H1 (cell line): ENCODE results near the gene SCAP. TPM values are rescaled to one million over a fixed set of nuclear protein-coding genes. Genes with fewer than 3 reads are reported as not detected.
A peak's percentile ranks its signal among the peaks of the same experiment; 100 is the strongest.

Experiments
- CTCF ChIA-PET: fragments of 300-600 bp; sonication (Branson Sonifier 250); formaldehyde crosslinking; loops from one replicate; lab custom pipeline; 2021; ENCODE audit not compliant: partially characterized antibody; lab: Charles Lee
- POLR2A ChIA-PET: fragments of 300-600 bp; sonication (Branson Sonifier 250); formaldehyde crosslinking; loops from one replicate; lab custom pipeline; 2021; ENCODE audit warnings: inconsistent platforms; ENCODE audit not compliant: partially characterized antibody; lab: Charles Lee
- DNase-seq, 2 experiments: peaks; one replicate each; pipeline versions ENCODE4 v3.0.0 to v3.0.0-alpha.2; 2010 to 2022; ENCODE audit warnings: low spot score in 2 of 2, low read depth in 1 of 2, mixed read lengths in 1 of 2
- FAIRE-seq: peaks from 2 replicates; lab custom pipeline; 2011; peaks lifted over from hg19 to GRCh38; lab: Jason Lieb, UNC
- H2AFZ ChIP-seq: 2 replicates; pipeline ENCODE4 v1.8.1; 2012; ENCODE audit warnings: low read length, inconsistent platforms
- H2AK5ac ChIP-seq: 2 replicates; pipeline ENCODE4 v1.6.1; 2013; ENCODE audit warnings: low read depth, low read length
- H2BK120ac ChIP-seq: replicated peaks from 2 replicates; pipeline ENCODE3; 2013; ENCODE audit warnings: low read depth, low read length, inconsistent platforms
- H2BK12ac ChIP-seq: 2 replicates; pipeline ENCODE4 v1.6.1; 2013; ENCODE audit warnings: low read depth, low read length
- H2BK15ac ChIP-seq: 2 replicates; pipeline ENCODE4 v1.6.1; 2013; ENCODE audit warnings: low read length
- H2BK20ac ChIP-seq: 2 replicates; pipeline ENCODE4 v1.6.1; 2013; ENCODE audit warnings: low read length
- H2BK5ac ChIP-seq: 2 replicates; pipeline ENCODE4 v1.6.1; 2013; ENCODE audit warnings: low read depth, low read length
- H3K14ac ChIP-seq: 2 replicates; pipeline ENCODE4 v1.6.1; 2013; ENCODE audit warnings: inconsistent platforms; ENCODE audit not compliant: insufficient read length
- H3K18ac ChIP-seq: 2 replicates; pipeline ENCODE4 v1.6.1; 2013; ENCODE audit warnings: low read length; ENCODE audit errors: extremely low read depth
- H3K23ac ChIP-seq: 2 replicates; pipeline ENCODE4 v1.6.1; 2013; ENCODE audit warnings: inconsistent platforms; ENCODE audit not compliant: insufficient read length
- H3K23me2 ChIP-seq: 2 replicates; pipeline ENCODE4 v1.6.1; 2013; ENCODE audit warnings: low read depth, low read length
- H3K27ac ChIP-seq: 2 replicates; pipeline ENCODE4 v1.6.1; 2011; ENCODE audit warnings: low read depth, low read length, inconsistent platforms
- H3K27me3 ChIP-seq, 4 experiments: replicated peaks in 1 of 4; 1 replicate in 1 of 4; 2 replicates in 3 of 4; pipeline versions ENCODE4 v1.6.1 to v1.8.1; 2011 to 2013; ENCODE audit warnings: low read length in 3 of 4, mild to moderate bottlenecking in 3 of 4, inconsistent platforms in 2 of 4, mixed read lengths in 2 of 4, moderate library complexity in 1 of 4; ENCODE audit not compliant: control insufficient read depth in 3 of 4, insufficient read depth in 3 of 4; ENCODE audit errors: extremely low read depth in 1 of 4
- H3K36me3 ChIP-seq, 4 experiments: 2 replicates each; pipeline versions ENCODE4 v1.6.1 to v1.8.1; 2011 to 2013; ENCODE audit warnings: mild to moderate bottlenecking in 4 of 4, low read length in 3 of 4, moderate library complexity in 2 of 4, control low read depth in 1 of 4, inconsistent platforms in 1 of 4; ENCODE audit not compliant: insufficient read depth in 4 of 4, control insufficient read depth in 2 of 4
- H3K4ac ChIP-seq: replicated peaks from 2 replicates; pipeline ENCODE3; 2013; ENCODE audit warnings: low read length, low read depth, mixed read lengths, inconsistent platforms; ENCODE audit not compliant: insufficient read length
- H3K4me1 ChIP-seq, 4 experiments: replicated peaks in 1 of 4; 1 replicate in 1 of 4; 2 replicates in 3 of 4; pipeline versions ENCODE4 v1.6.1 to v1.8.1; 2011 to 2013; ENCODE audit warnings: low read length in 3 of 4, inconsistent platforms in 2 of 4, mixed read lengths in 1 of 4; ENCODE audit not compliant: insufficient read depth in 4 of 4, control insufficient read depth in 3 of 4
- H3K4me2 ChIP-seq, 2 experiments: 2 replicates each; pipeline versions ENCODE4 v1.6.1 to v1.8.1; 2011 to 2013; ENCODE audit warnings: low read depth in 2 of 2, low read length in 2 of 2, control low read depth in 1 of 2, inconsistent platforms in 1 of 2, mild to moderate bottlenecking in 1 of 2; ENCODE audit not compliant: insufficient read depth in 1 of 2
- H3K4me3 ChIP-seq, 4 experiments: fragments of 200-600, 300-600 bp in 1 of 4; sonication (generic), shearing (Covaris generic), sonication (Bioruptor Twin) in 1 of 4; 2 replicates each; pipeline versions ENCODE4 v1.5.1 to v1.8.1; 2011 to 2016; ENCODE audit warnings: low read length in 4 of 4, low read depth in 3 of 4, control low read depth in 2 of 4, inconsistent platforms in 2 of 4, mild to moderate bottlenecking in 2 of 4, mixed read lengths in 1 of 4, moderate library complexity in 1 of 4; ENCODE audit not compliant: insufficient read depth in 2 of 4; ENCODE audit errors: extremely low read depth in 1 of 4
- H3K56ac ChIP-seq: replicated peaks from 2 replicates; pipeline ENCODE3; 2013; ENCODE audit warnings: low read depth, mild to moderate bottlenecking, mixed read lengths, low read length, inconsistent platforms; ENCODE audit not compliant: insufficient read length
- H3K79me1 ChIP-seq: 2 replicates; pipeline ENCODE4 v1.6.1; 2013; ENCODE audit warnings: low read depth, low read length, control low read depth
- H3K79me2 ChIP-seq, 2 experiments: 2 replicates each; pipeline versions ENCODE4 v1.6.1 to v1.8.1; 2012 to 2013; ENCODE audit warnings: low read length in 2 of 2, mild to moderate bottlenecking in 2 of 2, inconsistent platforms in 1 of 2; ENCODE audit not compliant: insufficient read depth in 2 of 2, control insufficient read depth in 1 of 2
- H3K9ac ChIP-seq, 4 experiments: replicated peaks in 1 of 4; 1 replicate in 1 of 4; 2 replicates in 3 of 4; pipeline versions ENCODE4 v1.6.1 to v1.8.1; 2011 to 2013; ENCODE audit warnings: low read depth in 3 of 4, low read length in 3 of 4, control low read depth in 2 of 4, mild to moderate bottlenecking in 2 of 4, moderate library complexity in 2 of 4, inconsistent platforms in 1 of 4; ENCODE audit errors: extremely low read depth in 1 of 4
- H3K9me3 ChIP-seq, 2 experiments: 2 replicates each; pipeline versions ENCODE4 v1.6.1 to v1.8.1; 2012 to 2013; ENCODE audit warnings: mild to moderate bottlenecking in 2 of 2, moderate library complexity in 2 of 2, control low read depth in 1 of 2, inconsistent platforms in 1 of 2, low read depth in 1 of 2, low read length in 1 of 2, mixed read lengths in 1 of 2; ENCODE audit not compliant: insufficient read depth in 2 of 2
- H4K20me1 ChIP-seq, 2 experiments: replicated peaks in 1 of 2; 2 replicates each; pipeline versions ENCODE3 to v1.8.1; 2011 to 2013; ENCODE audit warnings: inconsistent platforms in 2 of 2, low read length in 2 of 2, mild to moderate bottlenecking in 1 of 2; ENCODE audit not compliant: insufficient read depth in 2 of 2, control insufficient read depth in 1 of 2
- H4K5ac ChIP-seq: 2 replicates; pipeline ENCODE4 v1.6.1; 2013; ENCODE audit warnings: low read length, low read depth, mixed read lengths, inconsistent platforms; ENCODE audit not compliant: insufficient read length
- H4K8ac ChIP-seq: 2 replicates; pipeline ENCODE4 v1.8.0; 2013; ENCODE audit warnings: mild to moderate bottlenecking, moderate library complexity, low read length, inconsistent platforms; ENCODE audit not compliant: insufficient read depth; ENCODE audit errors: extremely low read depth
- H4K91ac ChIP-seq: replicated peaks from 2 replicates; pipeline ENCODE3; 2013; ENCODE audit warnings: low read length, mixed read lengths, inconsistent platforms; ENCODE audit not compliant: insufficient read length
- JUND ChIP-seq: IDR thresholded peaks from 2 replicates; pipeline ENCODE4 v1.6.1; 2011; ENCODE audit warnings: mild to moderate bottlenecking, improper control_type of control experiment, low read length
- KDM1A ChIP-seq: fragments of 200-600, 300-600 bp; sonication (generic); IDR thresholded peaks from 2 replicates; pipeline ENCODE4 v1.7.1; 2016; ENCODE audit warnings: mild to moderate bottlenecking, low read length, borderline replicate concordance
- WGBS, 2 experiments: shearing (Covaris generic) in 1 of 2; methylation state at CpG; one replicate each; pipeline versions ENCODE4 v1.1.6 to v1.1.7; 2013 to 2015; ENCODE audit warnings: low lambda C conversion rate in 2 of 2, mixed read lengths in 2 of 2, inconsistent platforms in 1 of 2, low coverage in 1 of 2, missing lambda C conversion rate in 1 of 2; ENCODE audit not compliant: insufficient replicate concordance in 2 of 2, insufficient coverage in 1 of 2, insufficient read length in 1 of 2; ENCODE audit errors: extremely low coverage in 1 of 2, missing lambda C conversion rate in 1 of 2; 5-methylcytosine and 5-hydroxymethylcytosine counted together
- polyA plus RNA-seq, 7 experiments: library from polyadenylated mRNA; depleted of rRNA in 3 of 7; stranded (reverse) in 5 of 7; unstranded in 2 of 7; fragments of >200 nt in 5 of 7; fragments of 200-250 nt in 2 of 7; gene quantifications; 1 replicate in 5 of 7; 2 replicates in 1 of 7; 4 replicates in 1 of 7; pipeline versions ENCODE4 v1.2.1 to v1.2.3, GENCODE V29; 2011 to 2013; ENCODE audit warnings: missing spikeins in 2 of 7, mixed read lengths in 2 of 7
- total RNA-seq: library from RNA; stranded (reverse); fragmentation: NEBNext Ultra II Directional; extraction: Animal tissue kit (Norgen Biotek cat#: 25700); gene quantifications from 2 replicates; pipeline ENCODE4 v1.2.1, GENCODE V29; 2021

Gene SCAP
- total and polyA plus RNA-seq, 2 of the 8 experiments (the other 6 are each of a cell fraction or from before 2014, with no cell fraction given): 74.0 to 114 TPM

- Histone ChIP-seq H2BK20ac (no peak overlapping the region), H4K8ac (no peak overlapping the region), H2BK5ac (peak overlapping the region; percentile 20; the same call in 1 of the 2 replicates), H3K36me3 (no peaks in the 10 kb centered on the region), H2AK5ac (0 out of 2 replicates have a peak overlapping the region, but pooled peaks have one; percentile 15), H2AFZ (no peak overlapping the region; the same call in 1 of the 2 replicates), H3K23ac (no peak overlapping the region), H2BK15ac (no peak overlapping the region), H3K4me2 (no peak overlapping the region), H2BK120ac (peak overlapping the region; percentile 78), H2BK12ac (peak overlapping the region; percentile 80; the same call in 1 of the 2 replicates), H3K9me3 (no peaks in the 10 kb centered on the region), H3K9ac (no peak overlapping the region), H3K79me2 (peaks cover 7 to 37% of the 10 kb centered on the region in 2 experiments), H3K14ac (no peak overlapping the region), H4K20me1 (peaks cover 0 to 10% of the 10 kb centered on the region in 2 experiments), H3K4ac (no peak overlapping the region), H4K5ac (peak overlapping the region; percentile 91), H4K91ac (peak overlapping the region; percentile 36), H3K27me3 (no peaks in the 10 kb centered on the region), H3K4me3 (peak overlapping the region in 1 of 4 experiments; percentile 84; a peak in 2 of 8 replicates), H3K4me1 (peaks cover 3 to 11% (median 4%) of the 10 kb centered on the region in 4 experiments; a peak in 3 of 7 replicates), H3K56ac (no peak overlapping the region), H3K23me2 (peaks cover 3% of the 10 kb centered on the region; the same call in 1 of the 2 replicates), H3K27ac (no peak overlapping the region)
- CTCF ChIA-PET: interaction anchor here (0.7 to 2.2 kb wide), 13 partner anchors 10 to 57 kb away, joined by 3 to 8 read pairs (median 4); no protein-coding TSS in a partner anchor
- POLR2A ChIA-PET: interaction anchor here (1.1 to 1.7 kb wide), 3 partner anchors 12 to 55 kb away, joined by 3 to 5 read pairs (median 3); no protein-coding TSS in a partner anchor
- 92% methylated on average over 5 of the region's 5 CpGs; no CpG with 5 or more reads in 1 of the 2 experiments for WGBS, 2 experiments
- FAIRE-seq (no peak), DNase-seq (no peak)
- TF ChIP-seq JUND (no peak), KDM1A (peak; percentile 15; the same call in 1 of the 2 replicates)
- TF ChIP-seq, all 59 proteins: peak for 1
- H3K79me1 ChIP-seq: peaks cover 6% of the 10 kb centered on the region; the same call in 1 of the 2 replicates
- H3K18ac ChIP-seq: no peak overlapping the region
These were observed 537 bp upstream of the SCAP start for GRCh38 chr3:47476330-47476626.
